GM19395 (cell line): ENCODE results near the gene CAB39.

Source experiments
- ATAC-seq: cut with Tn5 transposase; IDR thresholded peaks from one replicate; pipeline ENCODE4 v1.9.1; 2021; ENCODE audit warnings: mild to moderate bottlenecking, moderate library complexity; ENCODE audit not compliant: unreplicated experiment

Gene CAB39

GRCh38 chr2:230849633-230850357, 137.2 kb downstream of the CAB39 start:
- ATAC-seq = peak; percentile 60

GRCh38 chr2:230850358-230850658, 137.7 kb downstream of the CAB39 start:
- no peak for ATAC-seq

- no peak for ATAC-seq
Measured at GRCh38 chr2:230852113-230852512, 139.5 kb downstream of the CAB39 start.

GRCh38 chr2:230861552-230862255, 149.1 kb downstream of the CAB39 start:
- ATAC-seq = no peak

- no peak for ATAC-seq
Measured at GRCh38 chr2:230862292-230862691, 149.7 kb downstream of the CAB39 start.

- ATAC-seq = no peak
Measured at GRCh38 chr2:230863031-230863430, 150.4 kb downstream of the CAB39 start.

- ATAC-seq = no peak
Measured at GRCh38 chr2:230863442-230864121, 150.9 kb downstream of the CAB39 start.

GRCh38 chr2:230864122-230864604, 151.5 kb downstream of the CAB39 start:
- no peak for ATAC-seq

- ATAC-seq = peak; percentile 63
Measured at GRCh38 chr2:230864605-230865306, 152.1 kb downstream of the CAB39 start, which contains the start of gene ITM2C. Gene ITM2C, plus strand, starts transcription at chr2:230864942. Its CDS starts 84 bp downstream, at chr2:230865026.

- no peak for ATAC-seq
Measured at GRCh38 chr2:230865307-230865765, 152.7 kb downstream of the CAB39 start.

GRCh38 chr2:230865766-230866755, 153.4 kb downstream of the CAB39 start:
- ATAC-seq = no peak

- ATAC-seq = no peak
Measured at GRCh38 chr2:230866756-230867523, 154.3 kb downstream of the CAB39 start.

- ATAC-seq = no peak
Measured at GRCh38 chr2:230868161-230868946, 155.7 kb downstream of the CAB39 start.

GRCh38 chr2:230868947-230869913, 156.6 kb downstream of the CAB39 start:
- ATAC-seq = no peak

GRCh38 chr2:230869914-230870543, 157.4 kb downstream of the CAB39 start:
- ATAC-seq = no peak
